OCI-LY7 (cell line): Measurements from ENCODE around the gene MSH3. TPM values are rescaled to one million over a fixed set of nuclear protein-coding genes. Genes with fewer than 3 reads are reported as not detected.

Experiments used
- BruUV-seq: library from RNA; stranded (reverse); fragments of 400-500 nt; replicated peaks from 2 replicates; lab custom pipeline; 2021; lab: Mats Ljungman, UMichigan
- CTCF ChIA-PET: fragments of 300-600 bp; sonication (Branson Sonifier 250); formaldehyde crosslinking; loops from one replicate; lab custom pipeline; 2022; ENCODE audit warnings: antibody characterized with exemption; ENCODE audit not compliant: unreplicated experiment; lab: Charles Lee
- POLR2A ChIA-PET: fragments of 300-600 bp; sonication (Branson Sonifier 250); formaldehyde crosslinking; loops from one replicate; lab custom pipeline; 2022; ENCODE audit warnings: antibody characterized with exemption; lab: Charles Lee
- DNase-seq: peaks from one replicate; pipeline ENCODE4 v3.0.0-alpha.2; 2015; ENCODE audit warnings: low spot score
- H2AFZ ChIP-seq: fragments of 200-600 bp; sonication (generic), shearing (Covaris generic); 2 replicates; pipeline ENCODE4 v1.6.1; 2014; ENCODE audit warnings: mild to moderate bottlenecking, antibody characterized with exemption, low read length, moderate library complexity
- H3K27ac ChIP-seq: fragments of 200-600 bp; sonication (generic); 2 replicates; pipeline ENCODE4 v1.5.1; 2014; ENCODE audit warnings: mixed run types, low read depth, mild to moderate bottlenecking, moderate library complexity, low read length, inconsistent platforms; ENCODE audit not compliant: poor library complexity, severe bottlenecking
- H3K36me3 ChIP-seq: fragments of 200-600 bp; sonication (generic); 2 replicates; pipeline ENCODE4 v1.6.1; 2014; ENCODE audit warnings: mild to moderate bottlenecking, antibody characterized with exemption, low read length, moderate library complexity, mixed read lengths; ENCODE audit not compliant: insufficient read depth
- H3K4me1 ChIP-seq: fragments of 200-600 bp; sonication (generic); 2 replicates; pipeline ENCODE4 v1.5.1; 2014; ENCODE audit warnings: mild to moderate bottlenecking, low read length; ENCODE audit not compliant: insufficient read depth, poor library complexity, severe bottlenecking
- H3K4me2 ChIP-seq: fragments of 200-600 bp; sonication (generic); 2 replicates; pipeline ENCODE4 v1.6.1; 2014; ENCODE audit warnings: mild to moderate bottlenecking, low read length
- H3K4me3 ChIP-seq: fragments of 200-600 bp; sonication (generic); 2 replicates; pipeline ENCODE4 v1.5.1; 2014; ENCODE audit warnings: mild to moderate bottlenecking, low read depth, low read length; ENCODE audit not compliant: poor library complexity, severe bottlenecking
- H3K79me2 ChIP-seq: fragments of 200-600 bp; sonication (generic); 2 replicates; pipeline ENCODE4 v1.6.1; 2016; ENCODE audit warnings: low read depth, mild to moderate bottlenecking, low read length, moderate library complexity, mixed read lengths; ENCODE audit not compliant: insufficient read depth
- H3K9me2 ChIP-seq: fragments of 200-600 bp; sonication (generic); 2 replicates; pipeline ENCODE4 v1.6.1; 2016; ENCODE audit warnings: mild to moderate bottlenecking, low read length, mixed read lengths; ENCODE audit not compliant: insufficient read depth
- H3K9me3 ChIP-seq: fragments of 200-600 bp; sonication (generic); 2 replicates; pipeline ENCODE4 v1.6.1; 2014; ENCODE audit warnings: mild to moderate bottlenecking, mixed run types, low read length, mixed read lengths
- H4K20me1 ChIP-seq: fragments of 200-600 bp; sonication (generic); 2 replicates; pipeline ENCODE4 v1.6.1; 2014; ENCODE audit warnings: mild to moderate bottlenecking, antibody characterized with exemption, low read length, moderate library complexity, mixed read lengths; ENCODE audit not compliant: insufficient read depth
- CTCF ChIP-seq: fragments of 200-600 bp; sonication (generic); conservative IDR thresholded peaks from 2 replicates; pipeline ENCODE4 v1.5.1; 2014; ENCODE audit warnings: mild to moderate bottlenecking, antibody characterized with exemption, low read length, moderate library complexity, mixed read lengths
- EZH2phosphoT487 ChIP-seq: fragments of 200-600 bp; sonication (generic); IDR thresholded peaks from 2 replicates; pipeline ENCODE4 v1.6.1; 2018; ENCODE audit warnings: low read depth, borderline replicate concordance, mild to moderate bottlenecking, mixed run types, antibody characterized with exemption, low read length, moderate library complexity, mixed read lengths
- intact Hi-C: fragments of 100-400 bp; cut with micrococcal nuclease; formaldehyde crosslinking; loops from one replicate; pipeline ENCODE4 v1.10.0; 2022; ENCODE audit not compliant: unreplicated experiment
- total RNA-seq, 2 experiments: library from RNA; depleted of rRNA in 1 of 2; stranded (reverse); fragments of >200 nt in 1 of 2; shearing (Covaris generic) in 1 of 2; gene quantifications; 2 replicates each; pipeline ENCODE4 v1.2.3, GENCODE V29; 2014 to 2022

MSH3 gene
- total RNA-seq, 2 experiments from 2014 or later, result 15.4 to 28.3 TPM

- H3K4me2 ChIP-seq, result no peak overlapping the region
- no peak overlapping the region for H2AFZ ChIP-seq
- H3K9me3 ChIP-seq, result no peaks in the 10 kb centered on the region
- H3K9me2 ChIP-seq, result no peaks in the 10 kb centered on the region
- CTCF ChIA-PET, result no interaction called here
- peaks cover 3% of the 10 kb centered on the region for H3K4me1 ChIP-seq
- intact Hi-C loops, result no loop called here
- no peak for DNase-seq
- BruUV-seq, result no TSS peak
- H3K79me2 ChIP-seq, result no peaks in the 10 kb centered on the region
- no peaks in the 10 kb centered on the region for H4K20me1 ChIP-seq
- TF ChIP-seq EZH2phosphoT487 (no peak), CTCF (no peak)
- H3K36me3 ChIP-seq, result peaks cover 53% of the 10 kb centered on the region
- no peak overlapping the region for H3K27ac ChIP-seq
- no peak overlapping the region for H3K4me3 ChIP-seq
- POLR2A ChIA-PET, result no interaction called here
Measured at GRCh38 chr5:80625230-80625629, 29.2 kb upstream of the MSH3 start.

- Histone ChIP-seq H3K9me3 (no peaks in the 10 kb centered on the region), H3K4me2 (no peak overlapping the region)
Measured at GRCh38 chr5:80629281-80629680, 25.2 kb upstream of the MSH3 start.

More at GRCh38 chr5:80629281-80629680, 25.2 kb upstream of the MSH3 start:
- DNase-seq, result no peak
- Histone ChIP-seq H3K4me1 (peaks cover 9% of the 10 kb centered on the region), H3K79me2 (no peaks in the 10 kb centered on the region), H4K20me1 (no peaks in the 10 kb centered on the region), H3K9me2 (no peaks in the 10 kb centered on the region), H2AFZ (no peak overlapping the region), H3K4me3 (no peak overlapping the region), H3K36me3 (peaks cover 68% of the 10 kb centered on the region), H3K27ac (no peak overlapping the region)
- TF ChIP-seq CTCF, result no peak
- TF ChIP-seq EZH2phosphoT487, result no peak
- ChIA-PET POLR2A (interaction anchor here (0.5 kb wide), 1 partner anchor 911 kb away, joined by 3 read pairs; no protein-coding TSS in a partner anchor), CTCF (no interaction called here)
- intact Hi-C loops, result no loop called here
- no TSS peak for BruUV-seq
